GM13976 (cell line): Measurements from ENCODE around the gene PDGFC.
A peak's percentile ranks its signal among the peaks of the same experiment; 100 is the strongest.

Experiments
- DNase-seq: peaks from one replicate; pipeline ENCODE4 v3.0.0; 2012; ENCODE audit warnings: low spot score
- CTCF ChIP-seq: IDR thresholded peaks from 2 replicates; pipeline ENCODE4 v1.5.1; 2012; ENCODE audit warnings: borderline replicate concordance, mild to moderate bottlenecking; ENCODE audit not compliant: insufficient read depth; ENCODE audit errors: extremely low read depth, missing control alignments, control extremely low read depth
- in situ Hi-C: fragments of 300-500 bp; cut with MboI; formaldehyde crosslinking; loops from one replicate; pipeline ENCODE4 v1.12.0; 2022; ENCODE audit warnings: low sequenced_read_pairs, mixed read lengths, inconsistent platforms; ENCODE audit not compliant: unreplicated experiment

Gene PDGFC, protein sequence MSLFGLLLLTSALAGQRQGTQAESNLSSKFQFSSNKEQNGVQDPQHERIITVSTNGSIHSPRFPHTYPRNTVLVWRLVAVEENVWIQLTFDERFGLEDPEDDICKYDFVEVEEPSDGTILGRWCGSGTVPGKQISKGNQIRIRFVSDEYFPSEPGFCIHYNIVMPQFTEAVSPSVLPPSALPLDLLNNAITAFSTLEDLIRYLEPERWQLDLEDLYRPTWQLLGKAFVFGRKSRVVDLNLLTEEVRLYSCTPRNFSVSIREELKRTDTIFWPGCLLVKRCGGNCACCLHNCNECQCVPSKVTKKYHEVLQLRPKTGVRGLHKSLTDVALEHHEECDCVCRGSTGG

GRCh38 chr4:156971676-156972378, at the start of gene PDGFC:
PDGFC (minus strand) TSS chr4:156971799; CDS start chr4:156970903, 896 bp downstream.
- no peak for TF ChIP-seq CTCF
- in situ Hi-C loops, result no loop called here
- peak; percentile 47 for DNase-seq

- in situ Hi-C loops, result no loop called here
- no peak for TF ChIP-seq CTCF
Measured at GRCh38 chr4:157020882-157021281, 49.3 kb upstream of the PDGFC start.

DNA sequence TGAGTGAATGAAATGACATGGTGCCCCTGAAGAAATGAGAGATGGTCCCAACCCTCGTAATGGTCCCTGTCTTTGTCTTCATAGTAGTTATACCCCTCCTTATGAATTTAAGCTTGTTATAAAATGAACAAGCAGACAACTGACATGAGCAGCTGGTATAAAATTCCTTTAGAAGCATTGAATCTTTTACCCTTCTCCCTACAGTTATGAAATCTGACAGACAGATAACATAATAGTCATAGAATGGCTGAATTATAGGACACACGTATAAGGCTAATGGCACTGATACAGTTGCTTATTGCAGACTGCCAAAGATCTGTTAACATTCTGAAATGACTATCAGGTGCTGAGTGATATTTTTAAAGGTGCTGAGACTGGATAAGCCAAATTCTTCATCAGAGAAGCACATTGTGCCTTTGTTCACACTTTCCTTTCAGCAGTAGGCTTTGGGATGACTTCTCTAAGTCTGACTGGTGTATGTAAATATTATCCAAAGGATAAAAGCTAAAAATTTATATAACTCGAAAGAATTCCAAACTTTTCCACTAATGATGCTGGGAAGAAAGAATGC, 47.4 kb upstream of the PDGFC start:
- no peak for DNase-seq
- TF ChIP-seq CTCF, result no peak
- in situ Hi-C loops, result no loop called here

More at GRCh38 chr4:157020882-157021281, 49.3 kb upstream of the PDGFC start:
- DNase-seq, result no peak

- in situ Hi-C loops, result no loop called here
- no peak for DNase-seq
- no peak for TF ChIP-seq CTCF
Measured at GRCh38 chr4:157014621-157015591, 43.3 kb upstream of the PDGFC start.

- no peak for TF ChIP-seq CTCF
- no peak for DNase-seq
- in situ Hi-C loops, result no loop called here
Measured at GRCh38 chr4:157013656-157014055, 42.1 kb upstream of the PDGFC start.

- in situ Hi-C loops, result no loop called here
- no peak for TF ChIP-seq CTCF
- no peak for DNase-seq
Measured at GRCh38 chr4:157012781-157013180, 41.2 kb upstream of the PDGFC start.
